Ovary (tissue), 3 donors: ENCODE results near the gene SPRED3.

Experiments used
- CTCF ChIP-seq, 3 donors: fragments of 450-650 bp in 2 of 3; fragments of 200-600 bp in 1 of 3; IDR thresholded peaks; one replicate each; pipeline versions ENCODE4 v1.5.1 to v1.8.0; 2016 to 2022; ENCODE audit warnings: antibody characterized with exemption in 3 of 3, mild to moderate bottlenecking in 1 of 3
- POLR2A ChIP-seq: fragments of 450-650 bp; IDR thresholded peaks from one replicate; pipeline ENCODE4 v1.6.1; 2017; ENCODE audit warnings: antibody characterized with exemption, mild to moderate bottlenecking, moderate library complexity
- donor health status: DM: no; HTN: no; CAD: no.

DNA sequence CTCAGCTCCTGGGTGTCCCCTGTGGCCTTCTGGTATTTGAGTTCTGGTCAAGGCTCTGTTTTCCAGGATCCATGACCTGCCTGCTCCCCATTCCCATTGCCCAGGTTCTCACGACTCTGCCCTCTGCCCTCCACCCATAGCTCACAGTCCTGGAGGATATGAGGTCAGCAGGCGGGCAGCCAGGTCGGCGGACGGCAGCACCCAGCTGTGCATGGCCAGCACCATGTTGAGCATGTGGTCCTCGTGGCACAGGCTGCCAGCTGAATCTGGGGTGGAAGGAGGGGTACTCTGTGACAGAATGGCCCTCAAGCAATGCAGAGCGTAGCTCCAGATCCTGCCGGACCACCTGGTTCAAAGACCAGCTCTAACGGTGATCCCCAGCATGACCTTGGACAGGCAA lies 32.4 kb downstream of the SPRED3 start:
- TF ChIP-seq POLR2A (no peak), CTCF (IDR thresholded peaks at IDR 0.05) (no peak)
